HG02981 (cell line): ENCODE data around the gene RAP2A.

ENCODE experiments used
- ATAC-seq: cut with Tn5 transposase; IDR thresholded peaks from one replicate; pipeline ENCODE4 v1.9.1; 2021; ENCODE audit warnings: mild to moderate bottlenecking, moderate library complexity; ENCODE audit not compliant: unreplicated experiment

Gene RAP2A

DNA sequence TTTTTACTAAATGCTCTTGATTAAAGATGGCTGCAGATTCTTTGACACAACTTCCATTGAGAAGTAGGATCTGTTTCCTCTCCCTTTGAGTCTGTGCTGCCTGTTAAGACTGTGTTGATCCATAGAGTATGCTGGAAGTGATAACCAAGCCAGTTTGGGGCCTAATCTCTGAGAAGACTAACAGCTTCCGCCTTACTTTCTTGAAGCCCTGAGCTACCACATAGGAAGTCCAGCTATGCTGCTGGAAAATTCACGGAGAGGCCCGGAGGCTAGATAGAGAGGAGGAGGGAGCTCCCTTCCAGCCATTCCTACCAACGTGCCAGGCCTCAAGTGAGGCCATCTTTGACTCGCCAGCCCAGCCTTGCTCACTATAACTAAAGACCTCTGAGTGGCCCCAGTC lies 12.5 kb downstream of the RAP2A start:
- ATAC-seq, result no peak

DNA sequence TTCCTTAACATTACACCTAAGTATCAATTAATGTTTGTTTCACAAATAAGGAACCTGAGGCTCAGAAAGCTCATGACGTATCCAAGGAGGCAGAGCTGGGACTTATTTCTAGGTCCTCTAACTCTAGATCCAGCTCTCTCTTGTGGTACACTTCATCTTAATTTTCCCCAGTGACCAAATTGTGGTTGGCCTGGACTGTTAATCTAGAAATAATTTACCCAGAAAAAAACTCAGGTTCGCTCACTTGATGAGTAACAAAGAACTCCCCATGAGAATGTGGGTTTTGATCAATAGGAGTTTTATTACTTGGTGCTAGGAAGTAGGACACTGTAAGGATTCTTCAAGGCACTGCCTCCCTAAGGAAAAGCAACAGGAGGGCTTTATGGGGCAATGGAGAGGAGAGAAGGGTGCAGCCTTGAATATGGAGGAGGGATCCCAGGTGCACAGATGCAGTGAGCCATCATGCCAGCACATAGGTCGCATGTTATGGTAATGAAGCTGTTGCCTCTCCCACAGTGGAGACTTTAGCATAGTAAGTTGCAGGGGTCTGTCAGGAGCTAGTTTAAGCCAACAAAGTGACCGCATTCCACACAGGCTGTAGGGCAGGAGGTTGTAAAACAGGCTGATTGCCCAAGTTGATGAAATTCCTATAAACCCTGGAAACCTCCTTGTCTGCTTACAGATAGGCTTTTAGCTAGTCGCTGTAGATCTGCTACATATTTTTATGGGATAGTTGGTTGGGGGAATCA lies 14.7 kb downstream of the RAP2A start:
- ATAC-seq, result peak; percentile 73

DNA sequence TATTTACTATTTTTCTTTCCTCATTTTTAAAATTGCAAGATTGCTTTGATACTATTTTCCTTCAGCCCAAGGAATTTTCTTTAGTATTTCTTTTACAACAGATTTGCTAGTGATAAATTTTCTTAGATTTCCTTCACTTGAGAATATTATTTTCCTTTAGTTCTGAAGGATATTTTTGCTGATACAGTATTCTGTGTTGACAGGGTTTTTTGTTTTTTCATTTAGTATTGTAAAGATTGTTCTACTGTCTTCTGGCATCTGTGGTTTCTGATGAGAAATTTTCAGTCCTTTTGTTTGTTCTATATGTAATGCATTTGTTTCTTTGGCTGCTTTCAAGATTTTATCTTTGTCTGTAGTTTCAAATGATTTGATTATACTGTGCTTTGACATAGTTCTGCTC lies 20.7 kb downstream of the RAP2A start:
- no peak for ATAC-seq

DNA sequence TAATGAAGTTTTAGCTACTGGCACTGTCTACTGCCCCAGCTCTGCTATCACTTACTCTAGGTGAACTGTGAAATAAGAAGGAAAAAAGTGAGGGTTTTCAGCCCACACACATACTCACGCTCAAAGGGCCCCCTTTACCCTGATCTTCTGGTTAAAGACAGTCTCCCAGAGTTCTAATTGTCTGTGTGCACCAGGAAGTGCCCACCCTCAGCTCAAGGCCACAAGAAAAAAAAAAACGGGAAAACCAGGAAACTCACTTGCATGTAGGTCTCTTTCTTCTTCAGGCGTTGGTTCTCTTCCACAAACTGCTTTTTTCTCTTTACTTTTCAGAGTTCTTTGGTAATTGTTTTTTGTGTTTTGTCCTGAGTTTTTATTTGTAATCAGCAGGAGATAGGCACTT lies 22.1 kb downstream of the RAP2A start:
- ATAC-seq, result no peak

DNA sequence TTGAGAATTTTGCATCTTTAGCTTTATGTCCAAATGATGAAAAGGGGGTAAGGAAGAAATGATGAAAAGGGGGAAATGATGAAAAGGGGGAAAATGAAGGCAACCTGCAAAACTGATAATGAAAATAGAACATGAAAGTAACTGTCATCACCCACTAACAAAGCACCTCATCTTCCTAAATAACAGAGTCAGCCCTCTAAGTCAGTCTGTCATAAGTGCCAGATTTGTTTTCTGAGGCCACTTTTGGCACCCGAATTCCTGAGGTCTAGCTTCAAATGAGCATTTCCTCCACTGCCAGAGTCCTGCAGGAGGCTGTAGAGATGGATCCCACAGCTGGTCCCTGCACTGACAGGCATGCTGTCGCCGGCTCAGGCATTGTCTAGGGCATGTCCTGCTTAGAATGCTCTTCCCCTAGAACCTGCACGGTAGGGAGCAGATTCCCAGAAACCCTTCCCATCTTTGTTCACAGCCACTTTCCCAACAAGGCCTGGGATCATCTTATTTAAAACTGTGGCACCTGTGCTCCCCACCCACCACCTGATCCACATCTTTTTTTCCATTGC lies 25.3 kb downstream of the RAP2A start:
- ATAC-seq, result no peak

DNA sequence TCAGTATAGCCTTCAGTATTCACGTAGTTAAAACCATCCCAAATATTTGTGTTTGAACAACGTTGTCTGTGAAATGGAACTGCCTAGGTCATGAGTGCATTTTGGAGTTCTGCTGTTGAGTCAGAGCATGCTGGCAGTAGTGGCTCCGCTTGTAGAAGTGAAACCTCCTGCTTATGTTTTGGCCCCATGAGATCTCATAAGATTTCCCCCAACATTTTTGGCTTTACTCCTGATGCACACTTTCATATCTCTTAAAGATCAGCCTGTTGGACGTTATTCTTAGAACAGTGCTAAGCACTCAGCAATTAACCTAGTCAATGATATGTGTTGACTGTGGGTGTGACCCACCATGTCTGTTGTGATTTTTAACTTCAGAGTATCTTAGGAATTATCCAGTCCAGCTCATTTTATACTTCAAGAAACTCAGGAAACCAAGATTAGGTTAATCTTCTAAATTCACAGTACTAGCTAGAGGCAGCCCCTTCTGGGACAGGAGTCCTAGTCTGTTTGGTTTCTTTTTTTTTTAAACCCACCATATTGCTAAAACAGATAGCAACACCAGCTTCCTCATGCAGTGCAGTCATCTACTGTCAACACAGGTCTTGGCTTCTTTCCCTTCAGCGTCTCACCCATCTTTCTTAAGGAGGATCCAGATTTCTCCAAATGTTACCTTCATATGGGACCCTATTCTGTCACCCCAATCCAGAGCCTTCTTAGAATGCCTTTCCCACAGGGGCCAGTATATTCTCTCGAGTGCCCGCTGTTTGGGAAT lies 26.2 kb downstream of the RAP2A start:
- peak; percentile 94 for ATAC-seq

DNA sequence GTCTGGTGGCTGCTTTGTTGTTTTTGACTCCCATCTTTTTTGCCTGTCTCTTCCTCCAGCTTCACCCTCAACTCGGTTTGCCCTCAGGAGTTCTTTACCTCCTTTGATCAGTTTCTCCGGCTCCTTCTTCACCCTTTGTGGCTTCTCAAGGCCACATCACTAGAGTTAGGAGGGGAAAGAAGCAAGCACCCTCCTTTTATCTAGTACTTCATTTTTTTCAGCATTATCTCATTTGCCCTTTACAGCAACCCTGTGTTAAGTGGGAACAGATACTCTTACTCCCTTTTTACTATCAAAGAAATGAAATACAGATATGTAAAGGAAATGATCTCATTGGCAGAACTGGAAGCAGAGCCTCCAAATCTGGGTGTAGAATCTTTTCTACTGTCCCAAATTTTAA lies 26.9 kb downstream of the RAP2A start:
- ATAC-seq, result no peak

DNA sequence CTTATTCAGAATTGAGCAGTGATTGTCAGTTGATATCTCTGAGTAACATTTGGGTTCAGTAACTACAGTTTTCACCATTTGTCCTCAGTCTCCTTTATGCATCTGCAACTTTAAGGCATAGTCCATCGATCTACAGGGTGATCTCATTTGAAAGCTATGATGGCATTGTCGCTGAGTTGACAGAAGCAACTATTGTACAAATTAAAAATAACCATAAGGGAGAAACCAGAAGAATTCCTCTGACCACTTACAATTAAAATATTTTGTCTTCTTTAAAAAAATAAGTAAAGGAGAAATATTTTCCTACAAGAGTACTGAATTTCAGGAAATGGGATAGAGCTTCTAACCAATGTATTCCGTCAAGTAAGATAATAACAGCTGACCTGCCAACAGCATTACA lies 30.6 kb downstream of the RAP2A start:
- ATAC-seq, result no peak

DNA sequence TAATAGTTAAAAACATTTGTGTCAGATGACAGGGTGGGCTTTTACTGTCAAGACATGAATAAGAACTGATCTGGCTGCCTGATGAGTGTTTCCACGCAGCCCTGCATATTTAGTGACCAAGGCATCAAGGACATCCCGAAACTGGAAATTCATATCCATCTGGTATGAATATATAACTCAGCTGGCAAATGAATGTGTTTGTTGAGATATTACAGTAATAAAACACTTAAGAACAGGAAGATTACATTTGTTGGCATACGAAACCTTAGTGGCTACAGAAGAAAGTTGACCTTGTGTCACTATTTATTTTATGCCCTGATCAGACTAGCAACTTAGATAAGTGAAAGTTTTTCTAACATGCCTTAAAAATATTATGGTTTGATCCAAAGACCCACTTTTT lies 32.8 kb downstream of the RAP2A start:
- ATAC-seq, result no peak

DNA sequence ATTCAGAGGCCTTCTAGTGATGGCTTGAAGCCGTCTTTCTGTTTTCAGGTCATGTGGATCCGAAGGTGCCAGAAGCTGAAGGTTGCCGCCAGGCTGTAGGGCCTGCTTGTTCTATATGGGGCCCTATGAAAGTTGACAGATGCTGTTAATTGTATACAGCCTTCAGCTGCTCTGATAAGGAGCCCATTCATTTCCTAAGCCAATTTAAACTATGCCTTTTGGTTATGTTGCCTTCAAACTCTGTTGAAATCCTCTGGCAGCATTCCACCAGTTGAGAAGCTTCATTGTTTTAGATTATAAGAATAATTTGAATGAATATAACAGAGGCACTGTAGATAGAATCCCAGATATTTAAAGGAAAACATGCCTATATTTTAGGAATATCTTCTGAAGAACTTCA lies 34.4 kb downstream of the RAP2A start:
- ATAC-seq, result no peak

DNA sequence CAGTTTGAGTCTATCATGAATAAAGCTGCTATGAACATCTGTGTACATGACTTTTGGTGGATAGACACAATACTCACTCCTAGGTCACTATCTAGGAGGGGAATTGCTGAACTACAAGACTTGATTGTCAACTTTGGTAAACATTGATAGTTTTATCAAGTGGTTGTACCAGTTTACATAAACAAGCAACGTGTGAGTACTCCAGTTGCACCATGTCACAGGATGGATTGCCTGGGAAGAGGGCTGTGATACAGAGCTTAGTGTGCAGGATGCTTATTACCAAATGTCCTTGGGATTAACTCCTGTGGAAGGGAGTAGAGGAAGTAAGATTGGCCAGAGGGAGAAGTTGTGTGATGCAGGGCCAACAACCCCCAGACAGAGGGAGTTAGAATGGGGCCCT lies 37.7 kb downstream of the RAP2A start:
- ATAC-seq, result no peak

DNA sequence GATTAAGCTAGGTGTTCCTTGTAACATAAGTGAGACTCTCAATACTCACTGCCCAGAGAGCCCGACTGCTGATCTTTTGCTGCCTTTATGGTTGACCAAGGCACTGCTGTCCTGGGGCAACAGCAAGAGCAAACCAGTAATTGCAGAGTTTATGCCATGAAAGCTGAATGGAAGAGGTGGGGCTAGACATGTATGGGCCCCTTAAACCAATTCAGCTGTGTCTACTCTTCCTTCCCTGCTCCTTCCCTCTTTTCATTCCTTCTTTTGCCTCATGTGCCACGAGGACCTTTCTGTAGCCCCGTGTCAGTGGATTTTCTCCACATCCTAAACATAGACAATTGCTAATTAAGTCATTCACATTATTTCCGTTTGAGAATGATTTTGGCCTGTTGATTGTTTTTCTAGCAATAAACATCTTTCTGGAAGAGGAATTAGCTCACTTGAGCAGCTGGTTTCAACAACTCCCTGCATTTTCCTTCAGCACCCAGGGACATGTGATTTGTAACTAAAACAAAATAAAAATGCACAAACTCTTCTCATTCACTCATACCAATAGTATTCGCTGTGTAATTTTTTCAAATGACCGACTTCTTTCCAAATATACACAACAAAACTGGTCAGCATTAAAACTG lies 40.5 kb downstream of the RAP2A start:
- no peak for ATAC-seq

DNA sequence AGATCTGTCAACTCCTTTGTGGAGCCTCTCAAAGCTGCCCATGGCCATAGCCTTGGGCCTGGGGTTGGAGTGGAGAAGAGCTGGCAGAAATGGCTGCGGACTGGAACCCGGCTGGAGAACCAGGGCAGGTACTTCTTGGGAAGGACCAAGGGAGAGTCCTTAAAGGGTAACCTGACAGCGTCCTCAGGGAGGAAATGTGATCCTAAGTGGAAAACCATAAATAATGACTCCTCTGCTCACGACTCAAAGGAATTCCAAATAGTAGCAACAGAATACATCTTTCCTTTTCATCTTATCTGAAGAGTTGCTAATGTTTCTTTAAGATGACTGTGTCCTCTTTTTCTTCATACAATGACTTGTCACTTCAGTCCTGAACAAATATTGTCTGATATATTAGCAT lies 41.0 kb downstream of the RAP2A start:
- no peak for ATAC-seq

DNA sequence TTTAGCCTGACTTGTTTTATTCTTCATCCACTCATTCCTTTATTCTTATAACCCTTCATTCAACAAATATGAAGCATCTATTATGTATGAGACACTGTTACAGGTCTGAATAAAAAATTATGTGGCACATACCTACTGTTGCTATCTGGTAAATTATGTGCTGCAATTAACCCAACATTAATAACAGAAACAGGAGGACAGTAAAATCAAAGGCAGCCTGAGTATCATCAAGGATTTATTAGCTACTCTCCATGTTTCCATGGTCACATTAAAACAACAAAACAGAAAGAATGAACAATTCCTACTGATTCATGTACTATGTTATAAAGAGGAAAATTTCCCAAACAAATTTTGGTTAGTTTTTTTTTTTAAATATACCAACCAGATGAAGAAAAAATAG lies 43.9 kb downstream of the RAP2A start:
- ATAC-seq, result no peak

DNA sequence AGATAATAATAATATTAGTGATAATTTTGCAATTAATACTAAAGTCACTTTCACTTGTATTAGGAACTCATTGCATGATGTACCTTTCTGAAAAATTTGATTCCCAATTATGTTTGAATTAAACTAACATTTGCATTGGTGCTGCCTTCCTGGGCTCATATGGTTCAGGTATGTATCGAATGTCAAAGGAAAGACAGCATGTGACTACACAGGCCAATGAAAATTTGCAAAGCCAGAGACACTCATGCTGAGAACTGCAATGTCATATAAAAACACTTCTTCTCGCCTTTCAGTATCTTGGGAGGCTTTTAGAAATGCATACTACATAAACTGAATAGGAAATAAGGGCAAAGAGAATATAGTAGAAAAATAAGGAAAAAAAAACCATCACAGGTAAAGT lies 44.3 kb downstream of the RAP2A start:
- ATAC-seq, result no peak

DNA sequence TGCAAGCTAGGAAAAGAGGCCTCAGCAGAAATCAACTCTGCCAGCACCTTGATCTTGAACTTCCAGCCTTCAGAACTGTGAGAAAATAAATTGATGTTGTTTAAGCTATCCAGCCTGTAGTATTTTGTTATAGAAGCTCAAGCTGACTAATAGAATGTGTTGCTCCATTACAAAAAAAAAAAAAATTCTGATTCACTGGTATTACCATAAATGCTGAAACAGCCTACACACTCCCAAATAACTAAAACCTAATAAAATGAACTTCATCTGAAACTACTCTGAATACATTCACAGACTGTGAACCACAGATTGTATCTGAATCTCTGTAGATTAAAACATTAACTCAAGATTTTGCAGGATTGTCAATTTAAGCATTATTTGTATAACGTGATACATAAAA lies 49.5 kb downstream of the RAP2A start:
- no peak for ATAC-seq

DNA sequence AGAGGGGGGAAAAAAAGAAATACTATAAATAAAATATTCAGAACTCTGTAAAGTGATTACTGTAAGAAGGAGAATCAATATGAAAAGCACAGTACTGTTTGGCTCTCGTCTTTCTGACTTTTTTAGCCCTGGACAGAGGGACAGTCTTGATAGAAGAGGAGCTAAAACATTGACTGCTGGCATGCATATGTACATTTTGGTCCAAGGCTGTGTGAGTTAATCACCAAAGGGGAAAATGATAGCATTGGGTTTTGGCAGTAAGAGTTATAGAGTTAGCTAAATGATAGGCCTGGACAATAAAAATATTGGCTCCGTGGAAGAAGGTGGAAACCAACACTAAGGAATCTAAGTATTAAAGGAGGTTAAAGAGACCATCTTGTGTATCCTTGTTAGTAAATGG lies 50.3 kb downstream of the RAP2A start:
- no peak for ATAC-seq

DNA sequence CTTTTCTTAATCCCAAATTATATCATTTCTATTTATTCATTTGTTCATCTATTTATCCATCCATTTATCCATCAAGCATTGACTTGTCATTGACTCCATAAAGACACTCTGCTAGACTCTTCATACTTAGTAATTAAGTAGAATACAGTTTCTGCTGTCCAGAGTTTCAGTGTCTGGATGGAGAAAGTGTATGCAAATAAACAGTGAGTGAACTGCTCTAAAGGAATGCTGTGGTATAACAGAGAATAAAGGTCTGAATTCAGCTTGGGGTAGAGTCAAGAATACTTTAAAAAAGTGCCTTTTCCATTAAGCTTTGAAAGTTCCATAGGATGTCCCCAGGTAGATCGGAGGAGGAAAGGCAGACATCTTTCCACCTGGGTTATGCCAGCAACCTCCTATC lies 51.4 kb downstream of the RAP2A start:
- no peak for ATAC-seq

DNA sequence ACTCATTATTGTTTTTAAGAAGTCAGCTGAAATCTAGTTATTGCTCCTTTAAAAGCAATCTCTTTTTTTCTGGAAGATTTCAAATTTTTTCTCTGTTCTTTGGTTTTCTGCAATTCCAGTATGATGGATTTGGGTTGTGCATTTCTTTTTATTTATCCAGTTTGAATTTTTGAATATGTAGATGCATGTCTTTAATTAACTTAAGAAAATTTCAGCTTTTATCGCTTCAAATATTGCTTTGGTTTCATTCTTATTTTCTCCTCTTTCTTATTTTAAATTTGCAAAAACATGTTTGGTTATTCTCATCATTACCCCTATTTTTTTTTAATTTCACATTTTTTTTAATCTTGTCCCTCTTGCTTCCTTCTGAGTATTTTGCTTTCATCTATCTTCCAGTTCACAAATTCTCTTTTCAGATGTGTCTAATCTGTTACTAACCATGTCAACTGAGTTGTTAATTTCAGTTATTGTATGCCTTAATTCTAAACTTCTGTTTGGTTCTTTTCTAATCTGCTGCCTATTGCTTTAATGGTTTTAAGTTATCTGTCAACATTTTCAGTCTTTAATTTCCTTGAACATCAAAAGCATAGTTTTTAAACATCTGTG lies 56.8 kb downstream of the RAP2A start:
- no peak for ATAC-seq

DNA sequence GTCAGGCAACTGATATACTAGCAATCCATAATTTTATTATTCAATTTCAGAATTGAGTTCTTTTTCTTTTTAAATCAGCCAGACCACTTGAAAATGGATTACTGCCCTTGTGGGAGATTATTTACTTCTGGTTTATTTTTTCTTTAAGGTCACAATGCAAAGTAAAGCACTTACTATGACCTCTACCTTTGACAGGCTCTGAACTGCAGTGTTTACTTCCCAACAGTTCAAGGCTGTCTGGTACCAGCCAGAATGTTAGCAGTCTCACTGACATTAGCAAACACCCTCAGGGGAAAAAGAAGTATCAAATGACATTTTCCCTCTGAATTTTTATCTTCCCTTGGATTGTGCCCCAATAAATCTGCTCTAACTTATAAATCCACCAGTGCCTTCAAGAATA lies 57.5 kb downstream of the RAP2A start:
- no peak for ATAC-seq

DNA sequence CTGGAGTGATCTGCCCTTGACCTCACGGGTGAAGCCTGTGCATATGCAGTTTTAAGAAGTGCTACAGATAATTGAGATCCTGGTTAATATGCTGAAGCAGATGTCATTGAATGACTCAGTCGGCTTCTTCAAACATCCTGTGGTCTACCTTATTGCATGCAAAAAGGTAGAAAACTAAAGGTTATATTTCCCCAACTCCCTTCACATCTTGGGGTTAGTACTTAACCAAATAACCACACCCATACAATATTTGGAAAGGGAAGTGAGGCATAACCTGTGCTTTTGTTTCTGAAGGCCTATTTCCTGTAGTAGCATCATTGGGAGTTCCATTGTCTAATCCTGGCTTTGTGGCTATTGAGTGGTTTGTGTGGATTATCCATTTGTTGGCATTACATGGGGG lies 58.3 kb downstream of the RAP2A start:
- ATAC-seq, result peak; percentile 57
